A673 (cell line): ENCODE results near the gene GAB1. TPM values are rescaled to one million over a fixed set of nuclear protein-coding genes. Genes with fewer than 3 reads are reported as not detected.
"Not testable (repeated sequence)": the region's sequence is repeated elsewhere in the genome, so short reads cannot be mapped to it uniquely, and the experiment has no call there.

Experiments
- BruUV-seq: library from RNA; stranded (reverse); fragments of 400-500 nt; replicated peaks from 2 replicates; lab custom pipeline; 2021; lab: Mats Ljungman, UMichigan
- CTCF ChIA-PET: fragments of 300-600 bp; sonication (Branson Sonifier 250); formaldehyde crosslinking; loops from one replicate; lab custom pipeline; 2022; ENCODE audit warnings: antibody characterized with exemption; lab: Charles Lee
- POLR2A ChIA-PET: fragments of 300-600 bp; sonication (Branson Sonifier 250); formaldehyde crosslinking; loops from one replicate; lab custom pipeline; 2022; ENCODE audit warnings: antibody characterized with exemption; ENCODE audit not compliant: low non-redundant PET; lab: Charles Lee
- DNase-seq: peaks from one replicate; pipeline ENCODE4 v3.0.0-alpha.2; 2015; ENCODE audit warnings: low spot score
- H3K27ac ChIP-seq: fragments of 200-600 bp; sonication (generic); 2 replicates; pipeline ENCODE4 v1.5.1; 2016; ENCODE audit warnings: mixed run types, low read depth, mild to moderate bottlenecking, mixed read lengths, antibody characterized with exemption, low read length; ENCODE audit not compliant: poor library complexity, severe bottlenecking
- H3K27me3 ChIP-seq: fragments of 200-600 bp; sonication (generic); replicated peaks from 2 replicates; pipeline ENCODE4 v1.6.1; 2017; ENCODE audit warnings: mixed run types, low read depth, mild to moderate bottlenecking, mixed read lengths, antibody characterized with exemption, low read length; ENCODE audit not compliant: insufficient read depth, poor library complexity
- H3K36me3 ChIP-seq: fragments of 200-600 bp; sonication (generic); 2 replicates; pipeline ENCODE4 v1.6.1; 2016; ENCODE audit warnings: mixed run types, mild to moderate bottlenecking, mixed read lengths, antibody characterized with exemption, low read length; ENCODE audit not compliant: insufficient read depth, poor library complexity, severe bottlenecking
- H3K4me1 ChIP-seq: fragments of 200-600 bp; sonication (generic); 2 replicates; pipeline ENCODE4 v1.6.1; 2017; ENCODE audit warnings: mixed run types, mild to moderate bottlenecking, mixed read lengths, antibody characterized with exemption, low read length; ENCODE audit not compliant: insufficient read depth, poor library complexity, severe bottlenecking
- H3K4me3 ChIP-seq: fragments of 200-600 bp; sonication (generic); 2 replicates; pipeline ENCODE4 v1.5.1; 2016; ENCODE audit warnings: low read depth, mixed run types, mild to moderate bottlenecking, mixed read lengths, low read length; ENCODE audit not compliant: poor library complexity, severe bottlenecking
- H3K9me3 ChIP-seq: fragments of 200-600 bp; sonication (generic); 2 replicates; pipeline ENCODE4 v1.6.1; 2016; ENCODE audit warnings: mixed run types, low read depth, mild to moderate bottlenecking, mixed read lengths, antibody characterized with exemption, low read length; ENCODE audit not compliant: poor library complexity, severe bottlenecking
- EZH2 ChIP-seq: fragments of 200-600 bp; sonication (generic); IDR thresholded peaks from 2 replicates; pipeline ENCODE4 v1.6.1; 2017; ENCODE audit warnings: borderline replicate concordance, low read depth, mild to moderate bottlenecking, mixed read lengths, antibody characterized with exemption, low read length; ENCODE audit not compliant: poor library complexity, severe bottlenecking
- intact Hi-C: fragments of 100-400 bp; cut with micrococcal nuclease; formaldehyde crosslinking; loops from one replicate; pipeline ENCODE4 v1.10.0; 2022; ENCODE audit not compliant: unreplicated experiment
- total RNA-seq: library from RNA; stranded (reverse); gene quantifications from 2 replicates; pipeline ENCODE4 v1.2.3, GENCODE V29; 2021
- TF ChIP-seq, protein P1 (sequence below): fragments of 300-800, 200-600 bp; sonication (generic); conservative IDR thresholded peaks from 2 replicates; pipeline ENCODE4 v1.5.1; 2017; ENCODE audit warnings: low read depth, mild to moderate bottlenecking, antibody characterized with exemption, low read length, moderate library complexity, mixed read lengths

The GAB1 gene
- total RNA-seq, 1 experiment from 2014 or later: 27.6 TPM

DNA sequence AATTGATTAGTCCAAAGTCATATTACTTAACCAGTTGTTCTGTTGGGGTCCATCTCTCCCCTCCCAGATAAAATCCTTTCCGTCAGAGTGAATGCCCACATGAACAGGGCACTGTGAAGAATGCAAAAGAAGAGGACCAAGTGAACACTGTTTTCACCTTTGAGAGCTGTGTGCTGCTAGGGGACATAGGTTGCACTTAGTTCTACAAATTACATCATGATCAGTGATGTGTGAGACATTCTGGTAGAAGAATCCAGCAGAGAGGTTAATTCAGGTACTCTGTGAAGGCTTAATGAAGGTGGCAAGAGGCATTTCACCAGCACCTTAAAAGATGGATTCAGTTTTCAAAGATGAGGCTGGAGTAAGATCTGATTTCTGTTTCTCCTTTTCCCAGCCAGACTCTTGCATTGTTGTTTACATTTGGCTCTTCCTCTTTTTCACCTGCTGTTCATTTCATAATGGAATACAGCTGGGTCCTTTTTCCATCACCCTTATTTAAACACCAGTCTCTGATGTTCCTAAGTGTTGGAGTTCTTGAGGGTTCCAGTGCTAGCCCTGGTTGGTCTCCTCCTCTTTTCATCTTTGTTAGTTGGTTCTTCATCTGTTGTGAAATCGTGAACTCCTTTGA lies 10.9 kb downstream of the GAB1 start:
- no peaks in the 10 kb centered on the region for H3K36me3 ChIP-seq
- H3K4me1 ChIP-seq: peaks cover 38% of the 10 kb centered on the region
- no peak for DNase-seq
- H3K4me3 ChIP-seq: no peak overlapping the region
- H3K9me3 ChIP-seq: no peaks in the 10 kb centered on the region
- ChIA-PET POLR2A (interaction anchor here (1.0 kb wide), 1 partner anchor 9 kb away, joined by 5 read pairs; no protein-coding TSS in a partner anchor), CTCF (no interaction called here)
- no TSS peak for BruUV-seq
- intact Hi-C loops: no loop called here
- no peaks in the 10 kb centered on the region for H3K27me3 ChIP-seq
- TF ChIP-seq EZH2: no peak
- TF ChIP-seq, protein P1, sequence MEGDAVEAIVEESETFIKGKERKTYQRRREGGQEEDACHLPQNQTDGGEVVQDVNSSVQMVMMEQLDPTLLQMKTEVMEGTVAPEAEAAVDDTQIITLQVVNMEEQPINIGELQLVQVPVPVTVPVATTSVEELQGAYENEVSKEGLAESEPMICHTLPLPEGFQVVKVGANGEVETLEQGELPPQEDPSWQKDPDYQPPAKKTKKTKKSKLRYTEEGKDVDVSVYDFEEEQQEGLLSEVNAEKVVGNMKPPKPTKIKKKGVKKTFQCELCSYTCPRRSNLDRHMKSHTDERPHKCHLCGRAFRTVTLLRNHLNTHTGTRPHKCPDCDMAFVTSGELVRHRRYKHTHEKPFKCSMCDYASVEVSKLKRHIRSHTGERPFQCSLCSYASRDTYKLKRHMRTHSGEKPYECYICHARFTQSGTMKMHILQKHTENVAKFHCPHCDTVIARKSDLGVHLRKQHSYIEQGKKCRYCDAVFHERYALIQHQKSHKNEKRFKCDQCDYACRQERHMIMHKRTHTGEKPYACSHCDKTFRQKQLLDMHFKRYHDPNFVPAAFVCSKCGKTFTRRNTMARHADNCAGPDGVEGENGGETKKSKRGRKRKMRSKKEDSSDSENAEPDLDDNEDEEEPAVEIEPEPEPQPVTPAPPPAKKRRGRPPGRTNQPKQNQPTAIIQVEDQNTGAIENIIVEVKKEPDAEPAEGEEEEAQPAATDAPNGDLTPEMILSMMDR: no peak
- H3K27ac ChIP-seq: no peak overlapping the region

- CTCF ChIA-PET: interaction anchor here (0.6 kb wide), 1 partner anchor 11 kb away, joined by 3 read pairs; no protein-coding TSS in a partner anchor
- POLR2A ChIA-PET: no interaction called here
- H3K4me3 ChIP-seq: no peak overlapping the region
- intact Hi-C loops: no loop called here
- no TSS peak for BruUV-seq
- no peak for DNase-seq
- no peaks in the 10 kb centered on the region for H3K9me3 ChIP-seq
- no peak overlapping the region for H3K27ac ChIP-seq
- TF ChIP-seq, protein P1: no peak
- TF ChIP-seq EZH2: no peak
- H3K27me3 ChIP-seq: no peaks in the 10 kb centered on the region
- H3K4me1 ChIP-seq: peaks cover 42% of the 10 kb centered on the region
- H3K36me3 ChIP-seq: no peaks in the 10 kb centered on the region
Measured at GRCh38 chr4:143348233-143349077, 11.8 kb downstream of the GAB1 start.

GRCh38 chr4:143349858-143350527 lies 13.3 kb downstream of the GAB1 start:
- BruUV-seq, CTCF ChIA-PET: not testable (repeated sequence)

More at GRCh38 chr4:143349858-143350527, 13.3 kb downstream of the GAB1 start:
- intact Hi-C loops, H3K36me3 ChIP-seq, H3K9me3 ChIP-seq, H3K27me3 ChIP-seq, POLR2A ChIA-PET, DNase-seq, H3K4me3 ChIP-seq, H3K27ac ChIP-seq: not testable (repeated sequence)
- peaks cover 44% of the 10 kb centered on the region for H3K4me1 ChIP-seq
